ENCODE results near the gene GRIN2D. TPM values are rescaled to one million over a fixed set of nuclear protein-coding genes. Genes with fewer than 3 reads are reported as not detected.
A peak's percentile ranks its signal among the peaks of the same experiment; 100 is the strongest.

The GRIN2D gene
- total and polyA plus RNA-seq, 5 experiments from 2014 or later: 0.08 to 0.11 TPM; not detected in 3

- Mint-ChIP-seq H3K9me3 (peaks cover 0 to 3% (median 0%) of the 10 kb centered on the region in 9 donors), H3K4me1 (peaks cover 6 to 24% (median 17%) of the 10 kb centered on the region in 4 donors), H3K27me3 (peaks cover 9 to 19% (median 14%) of the 10 kb centered on the region in 5 donors), H3K4me3 (peak overlapping the region in 1 of 10 donors; percentile 28), H3K27ac (peak overlapping the region in 5 of 10 donors; percentile 44 to 87 (median 69)), H3K36me3 (no peaks in the 10 kb centered on the region)
- peak; percentile 65 to 78 for ATAC-seq
- POLR2A ChIA-PET: interaction anchor here (0.7 to 1.4 kb wide), 4 partner anchors 11 to 87 kb away, joined by 3 to 8 read pairs (median 3); partner anchors contain the start of gene KDELR1
- peak in 5 of 10 donors; percentile 29 to 55 (median 49) for DNase-seq
Observed at GRCh38 chr19:48403606-48404005, 10.1 kb downstream of the GRIN2D start.

- ATAC-seq: no peak
- no peak overlapping the region for H3K4me3 Mint-ChIP-seq
- peaks cover 0 to 1% (median 0%) of the 10 kb centered on the region in 9 donors for H3K9me3 Mint-ChIP-seq
- H3K36me3 Mint-ChIP-seq: no peaks in the 10 kb centered on the region
- peaks cover 9 to 22% (median 15%) of the 10 kb centered on the region in 5 donors for H3K27me3 Mint-ChIP-seq
- DNase-seq: no peak
- POLR2A ChIA-PET: interaction anchor here (1.3 kb wide), 1 partner anchor 10 kb away, joined by 3 read pairs; no protein-coding TSS in a partner anchor
- peaks cover 6 to 12% (median 8%) of the 10 kb centered on the region in 4 donors for H3K4me1 Mint-ChIP-seq
- no peak overlapping the region for H3K27ac Mint-ChIP-seq
Observed at GRCh38 chr19:48405010-48405659, 11.7 kb downstream of the GRIN2D start.

- H3K27me3 Mint-ChIP-seq: peaks cover 9 to 22% (median 15%) of the 10 kb centered on the region in 5 donors
- H3K9me3 Mint-ChIP-seq: peaks cover 0 to 1% (median 0%) of the 10 kb centered on the region in 9 donors
- ATAC-seq (no peak), DNase-seq (no peak)
- H3K27ac Mint-ChIP-seq: peak overlapping the region in 1 of 10 donors; percentile 60
- no peaks in the 10 kb centered on the region for H3K36me3 Mint-ChIP-seq
- H3K4me3 Mint-ChIP-seq: no peak overlapping the region
- H3K4me1 Mint-ChIP-seq: peaks cover 6 to 10% (median 8%) of the 10 kb centered on the region in 4 donors
- POLR2A ChIA-PET: no interaction called here
Observed at GRCh38 chr19:48405850-48406249, 12.4 kb downstream of the GRIN2D start.

- POLR2A ChIA-PET: interaction anchor here (0.8 to 1.2 kb wide), 3 partner anchors 10 to 29 kb away, joined by 3 to 8 read pairs (median 3); no protein-coding TSS in a partner anchor
- Mint-ChIP-seq H3K27ac (peak overlapping the region in 3 of 10 donors; percentile 15 to 51 (median 25)), H3K4me3 (peak overlapping the region; percentile 51 to 88 (median 83)), H3K4me1 (peaks cover 12 to 26% (median 25%) of the 10 kb centered on the region in 4 donors), H3K36me3 (no peaks in the 10 kb centered on the region), H3K27me3 (peaks cover 0 to 18% (median 9%) of the 10 kb centered on the region in 5 donors), H3K9me3 (peaks cover 0 to 2% (median 0%) of the 10 kb centered on the region in 9 donors)
- DNase-seq (peak in 1 of 10 donors; percentile 57), ATAC-seq (no peak)
Observed at GRCh38 chr19:48413879-48414587, 20.6 kb downstream of the GRIN2D start.

GRCh38 chr19:48415395-48415794 lies 21.9 kb downstream of the GRIN2D start:
- Mint-ChIP-seq H3K4me3 (peak overlapping the region in 9 of 10 donors; percentile 54 to 88 (median 86)), H3K4me1 (peaks cover 15 to 30% (median 28%) of the 10 kb centered on the region in 4 donors), H3K27me3 (peaks cover 0 to 18% (median 13%) of the 10 kb centered on the region in 5 donors), H3K27ac (peak overlapping the region in 1 of 10 donors; percentile 20), H3K36me3 (no peaks in the 10 kb centered on the region), H3K9me3 (peaks cover 0 to 2% (median 0%) of the 10 kb centered on the region in 9 donors)
- ATAC-seq: peak; percentile 52 to 60
- DNase-seq: peak; percentile 41 to 87 (median 63)
- POLR2A ChIA-PET: interaction anchor here (1.2 kb wide), 1 partner anchor 11 kb away, joined by 3 read pairs; no protein-coding TSS in a partner anchor

GRCh38 chr19:48415806-48416221 lies 22.3 kb downstream of the GRIN2D start:
- peak overlapping the region; percentile 6 to 87 (median 50) for H3K4me3 Mint-ChIP-seq
- H3K36me3 Mint-ChIP-seq: no peaks in the 10 kb centered on the region
- DNase-seq (no peak), ATAC-seq (no peak)
- H3K4me1 Mint-ChIP-seq: peaks cover 11 to 30% (median 28%) of the 10 kb centered on the region in 4 donors
- H3K27me3 Mint-ChIP-seq: peaks cover 0 to 18% (median 13%) of the 10 kb centered on the region in 5 donors
- POLR2A ChIA-PET: no interaction called here
- H3K27ac Mint-ChIP-seq: peak overlapping the region in 1 of 10 donors; percentile 44
- H3K9me3 Mint-ChIP-seq: peaks cover 0 to 2% (median 0%) of the 10 kb centered on the region in 9 donors

- Mint-ChIP-seq H3K4me1 (peaks cover 11 to 30% (median 28%) of the 10 kb centered on the region in 4 donors), H3K27ac (no peak overlapping the region), H3K27me3 (peaks cover 0 to 18% (median 13%) of the 10 kb centered on the region in 5 donors), H3K9me3 (peaks cover 0 to 2% (median 0%) of the 10 kb centered on the region in 9 donors), H3K36me3 (no peaks in the 10 kb centered on the region), H3K4me3 (peak overlapping the region in 1 of 10 donors; percentile 69)
- DNase-seq (no peak), ATAC-seq (no peak)
- POLR2A ChIA-PET: interaction anchor here (0.5 to 1.2 kb wide), 3 partner anchors 15 to 202 kb away, joined by 3 to 5 read pairs (median 3); partner anchors contain the start of genes RPL18 and SPHK2
Observed at GRCh38 chr19:48417421-48417820, 24.0 kb downstream of the GRIN2D start.

GRCh38 chr19:48418317-48419064 lies 25.0 kb downstream of the GRIN2D start:
- H3K4me3 Mint-ChIP-seq: peak overlapping the region; percentile 24 to 89 (median 75)
- peak overlapping the region in 6 of 10 donors; percentile 7 to 89 (median 61) for H3K27ac Mint-ChIP-seq
- H3K4me1 Mint-ChIP-seq: peaks cover 14 to 30% (median 28%) of the 10 kb centered on the region in 4 donors
- peaks cover 0 to 2% (median 0%) of the 10 kb centered on the region in 9 donors for H3K9me3 Mint-ChIP-seq
- ATAC-seq (no peak), DNase-seq (no peak)
- no peaks in the 10 kb centered on the region for H3K36me3 Mint-ChIP-seq
- POLR2A ChIA-PET: interaction anchor here (0.6 to 1.2 kb wide), 4 partner anchors 35 to 1348 kb away, joined by 3 to 5 read pairs (median 4); partner anchors contain the start of genes RPL18 and SPHK2
- H3K27me3 Mint-ChIP-seq: peaks cover 3 to 18% (median 13%) of the 10 kb centered on the region in 5 donors

- Mint-ChIP-seq H3K36me3 (no peaks in the 10 kb centered on the region), H3K27ac (peak overlapping the region in 7 of 10 donors; percentile 39 to 89 (median 68)), H3K4me1 (peaks cover 15 to 30% (median 26%) of the 10 kb centered on the region in 4 donors), H3K9me3 (peaks cover 0 to 2% (median 0%) of the 10 kb centered on the region in 9 donors), H3K4me3 (peak overlapping the region; percentile 65 to 89 (median 78)), H3K27me3 (peaks cover 3 to 19% (median 13%) of the 10 kb centered on the region in 5 donors)
- POLR2A ChIA-PET: interaction anchor here (0.5 to 0.7 kb wide), 4 partner anchors 9 to 1347 kb away, joined by 3 to 4 read pairs (median 4); no protein-coding TSS in a partner anchor
- peak; percentile 73 to 76 for ATAC-seq
- peak; percentile 42 to 80 (median 65) for DNase-seq
Observed at GRCh38 chr19:48419158-48419920, 25.9 kb downstream of the GRIN2D start.

GRCh38 chr19:48421548-48421947 lies 28.1 kb downstream of the GRIN2D start:
- H3K4me3 Mint-ChIP-seq: no peak overlapping the region
- peaks cover 9 to 14% (median 13%) of the 10 kb centered on the region in 4 donors for H3K4me1 Mint-ChIP-seq
- no peaks in the 10 kb centered on the region for H3K36me3 Mint-ChIP-seq
- peaks cover 0 to 24% (median 12%) of the 10 kb centered on the region in 5 donors for H3K27me3 Mint-ChIP-seq
- H3K9me3 Mint-ChIP-seq: no peaks in the 10 kb centered on the region
- no peak overlapping the region for H3K27ac Mint-ChIP-seq
- DNase-seq (no peak), ATAC-seq (no peak)
- POLR2A ChIA-PET: interaction anchor here (0.6 kb wide), 1 partner anchor 11 kb away, joined by 6 read pairs; no protein-coding TSS in a partner anchor

GRCh38 chr19:48424694-48425219 lies 31.3 kb downstream of the GRIN2D start:
- ATAC-seq (no peak), DNase-seq (peak in 1 of 10 donors; percentile 19)
- no peaks in the 10 kb centered on the region for H3K9me3 Mint-ChIP-seq

More at GRCh38 chr19:48424694-48425219, 31.3 kb downstream of the GRIN2D start:
- no peaks in the 10 kb centered on the region for H3K36me3 Mint-ChIP-seq
- no peak overlapping the region for H3K4me3 Mint-ChIP-seq
- peaks cover 0 to 12% (median 2%) of the 10 kb centered on the region in 5 donors for H3K27me3 Mint-ChIP-seq
- H3K27ac Mint-ChIP-seq: peak overlapping the region in 1 of 10 donors; percentile 35
- H3K4me1 Mint-ChIP-seq: peaks cover 0 to 5% (median 4%) of the 10 kb centered on the region in 4 donors
- POLR2A ChIA-PET: no interaction called here

Measured in naive thymus-derived CD8-positive, alpha-beta T cell (primary cell).